T-helper 2 cell treated with Interferon-gamma antibody and Interleukin-4, amounts not matched to agents 100 ng/mL and 5 ng/mL, for 36 hours (primary cell): ENCODE data around the gene RHBDL1. TPM values are rescaled to one million over a fixed set of nuclear protein-coding genes. Genes with fewer than 3 reads are reported as not detected.

Source experiments
- intact Hi-C: fragments of 100-400 bp; cut with micrococcal nuclease; formaldehyde crosslinking; loops from one replicate; pipeline ENCODE4 v1.15.1; 2023
- total RNA-seq: library from RNA; stranded (reverse); gene quantifications from 2 replicates; pipeline ENCODE4 v1.2.3, GENCODE V29; 2022

Gene RHBDL1
- total RNA-seq = 0.91 and 1.4 TPM in 2 replicates

DNA sequence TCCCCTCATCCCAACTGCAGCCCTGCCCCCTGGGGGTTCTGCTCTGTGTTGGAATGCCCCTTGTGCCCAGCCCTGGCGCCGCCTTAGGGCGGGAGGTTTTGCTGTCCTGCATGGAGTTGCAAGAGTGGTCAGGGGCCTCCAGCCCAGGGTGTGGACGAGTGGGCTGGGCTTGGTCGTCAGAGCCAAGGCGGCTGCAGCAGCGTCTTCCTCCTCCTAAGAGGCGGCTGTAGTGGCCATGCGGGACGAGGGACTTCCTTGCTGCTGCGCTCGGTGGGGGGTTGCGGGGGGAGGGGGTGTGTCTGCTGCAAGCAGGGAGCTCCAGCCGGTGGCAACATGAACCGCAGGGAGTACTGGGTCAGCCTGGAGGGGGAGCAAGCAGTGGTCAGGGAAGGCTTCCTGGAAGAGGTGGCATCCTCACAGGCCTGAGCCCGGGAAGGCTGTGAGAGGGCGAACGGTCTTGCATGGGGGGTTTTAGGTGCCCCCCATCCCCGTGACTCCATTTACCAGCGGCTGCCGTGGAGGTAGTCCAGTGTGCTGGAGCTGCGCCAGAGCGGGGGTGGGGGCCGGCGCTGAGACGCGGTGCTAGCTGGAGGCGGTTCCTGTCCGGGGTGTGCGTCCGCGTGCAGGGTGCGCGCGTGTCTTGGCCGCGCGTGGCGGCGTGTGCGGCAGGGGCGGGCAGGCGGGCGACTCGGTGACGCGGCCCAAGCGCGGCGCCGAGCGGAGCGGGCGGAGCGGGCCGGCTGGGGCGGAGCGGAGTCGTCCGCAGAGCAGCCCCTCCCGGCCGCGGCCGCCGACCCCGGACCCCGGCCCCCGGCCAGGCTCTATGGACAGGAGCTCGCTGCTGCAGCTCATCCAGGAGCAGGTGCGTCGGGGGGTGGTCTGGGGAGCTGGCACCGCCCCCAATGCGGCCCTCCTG lies at the start of gene RHBDL1:
Gene RHBDL1 (plus strand): TSS at position 704 of the 916 bp plus-strand sequence. CDS start 120 bp downstream, at position 824.
- intact Hi-C loops = no loop called here

DNA sequence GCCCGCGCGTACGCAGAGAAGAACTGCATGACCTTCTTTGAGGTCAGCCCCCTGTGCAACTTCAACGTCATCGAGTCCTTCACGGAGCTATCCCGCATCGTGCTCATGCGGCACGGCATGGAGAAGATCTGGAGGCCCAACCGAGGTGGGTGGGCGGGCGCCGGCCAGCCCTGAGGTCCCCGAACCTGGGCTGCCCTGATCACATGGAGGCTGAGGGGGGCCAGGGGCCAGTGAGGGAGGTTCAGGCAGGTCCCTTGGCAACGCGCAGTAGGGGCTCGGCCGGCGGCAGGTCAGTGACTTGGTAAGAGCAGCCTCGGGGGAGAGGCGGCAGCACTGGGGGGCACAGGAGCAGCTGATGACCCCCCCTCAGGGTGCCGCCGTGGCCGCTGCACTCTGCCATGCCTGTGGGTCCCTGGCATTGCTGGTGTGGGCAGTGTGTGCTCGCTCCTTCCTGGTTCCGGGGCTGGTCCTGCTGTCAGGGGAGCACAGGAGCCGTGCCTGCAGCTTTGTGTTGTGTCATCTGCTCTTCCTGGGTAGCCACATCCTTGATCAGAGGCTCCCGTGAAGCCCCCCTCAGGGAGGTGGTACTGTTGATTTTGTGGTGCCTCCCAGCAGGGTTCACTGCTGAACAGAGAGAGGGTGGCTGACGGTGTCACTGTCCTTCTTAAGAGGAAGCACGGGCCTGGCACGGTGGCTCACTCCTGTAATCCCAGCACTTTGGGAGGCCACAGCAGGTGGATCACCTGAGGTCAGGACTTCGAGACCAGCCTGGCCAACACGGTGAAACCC lies 49.3 kb upstream of the RHBDL1 start:
- intact Hi-C loops = no loop called here

DNA sequence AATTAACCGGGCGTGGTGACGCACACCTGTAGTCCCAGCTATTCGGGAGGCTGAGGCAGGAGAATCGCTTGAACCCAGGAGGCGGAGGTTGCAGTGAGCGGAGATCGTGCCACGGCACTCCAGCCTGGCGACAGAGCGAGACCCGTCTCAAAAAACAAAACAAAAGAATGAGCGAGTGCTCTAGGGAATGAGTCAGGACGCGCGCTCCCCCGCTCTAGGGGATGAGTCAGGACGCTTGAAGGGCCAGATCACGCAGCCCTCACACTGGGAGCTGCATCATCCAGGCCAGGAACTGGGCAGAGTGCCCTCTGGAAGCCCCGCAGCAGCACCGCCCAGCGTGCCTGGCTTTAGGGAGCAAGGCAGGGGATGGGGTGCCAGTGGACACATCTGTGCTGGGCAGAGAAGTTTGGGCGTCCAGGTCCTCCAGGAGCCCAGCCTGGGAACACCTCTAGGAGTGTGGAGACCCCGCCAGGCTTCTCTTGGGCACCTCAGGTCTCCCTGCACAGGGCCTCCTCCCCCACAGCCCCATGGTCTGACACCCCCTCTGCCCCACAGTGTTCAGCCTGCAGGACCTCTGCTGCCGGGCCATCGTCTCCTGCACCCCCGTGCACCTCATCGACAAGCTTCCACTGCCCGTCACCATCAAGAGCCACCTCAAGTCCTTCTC lies 48.6 kb upstream of the RHBDL1 start:
- intact Hi-C loops = no loop called here

GRCh38 chr16:627454-628239 lies 47.8 kb upstream of the RHBDL1 start:
- intact Hi-C loops = no loop called here

DNA sequence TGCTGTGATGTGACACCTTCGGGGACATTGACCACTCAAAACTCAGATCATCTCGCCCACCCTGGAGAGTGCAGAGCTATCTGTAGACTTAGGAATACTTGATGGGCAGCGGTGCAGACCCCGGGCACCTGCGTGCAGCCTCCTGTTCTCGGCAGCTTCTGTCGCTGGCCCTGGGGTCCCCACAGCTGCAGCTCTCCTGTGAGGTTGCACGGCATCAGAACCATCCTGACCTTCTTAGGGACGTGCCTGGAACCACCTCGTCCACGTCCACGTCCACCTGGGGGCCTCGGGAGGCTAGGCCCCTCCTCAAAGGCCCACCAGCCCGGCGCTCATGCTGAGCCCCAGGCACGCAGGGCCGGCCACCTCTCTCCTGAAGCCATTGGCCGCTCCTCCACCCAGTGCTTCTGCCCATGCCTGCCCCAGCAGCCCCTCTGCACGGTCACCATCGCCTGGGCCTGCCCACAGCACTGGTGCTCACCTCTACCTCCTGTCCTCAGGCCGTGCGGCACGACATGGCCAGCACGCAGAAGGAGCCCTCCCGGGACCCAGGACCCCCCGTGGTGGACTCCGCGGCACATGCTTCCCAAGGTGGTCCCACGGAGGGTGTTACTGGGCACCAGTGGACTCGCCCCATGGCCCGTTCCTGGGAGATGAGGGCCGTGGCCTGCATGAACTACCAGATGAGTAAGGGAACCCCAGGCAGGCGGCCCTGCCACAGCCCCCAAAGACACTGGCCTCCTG lies 47.0 kb upstream of the RHBDL1 start:
- intact Hi-C loops = no loop called here

- intact Hi-C loops = no loop called here
Observed at GRCh38 chr16:629185-629832, 46.2 kb upstream of the RHBDL1 start.

- intact Hi-C loops = no loop called here
Observed at GRCh38 chr16:629833-630248, 45.6 kb upstream of the RHBDL1 start.

DNA sequence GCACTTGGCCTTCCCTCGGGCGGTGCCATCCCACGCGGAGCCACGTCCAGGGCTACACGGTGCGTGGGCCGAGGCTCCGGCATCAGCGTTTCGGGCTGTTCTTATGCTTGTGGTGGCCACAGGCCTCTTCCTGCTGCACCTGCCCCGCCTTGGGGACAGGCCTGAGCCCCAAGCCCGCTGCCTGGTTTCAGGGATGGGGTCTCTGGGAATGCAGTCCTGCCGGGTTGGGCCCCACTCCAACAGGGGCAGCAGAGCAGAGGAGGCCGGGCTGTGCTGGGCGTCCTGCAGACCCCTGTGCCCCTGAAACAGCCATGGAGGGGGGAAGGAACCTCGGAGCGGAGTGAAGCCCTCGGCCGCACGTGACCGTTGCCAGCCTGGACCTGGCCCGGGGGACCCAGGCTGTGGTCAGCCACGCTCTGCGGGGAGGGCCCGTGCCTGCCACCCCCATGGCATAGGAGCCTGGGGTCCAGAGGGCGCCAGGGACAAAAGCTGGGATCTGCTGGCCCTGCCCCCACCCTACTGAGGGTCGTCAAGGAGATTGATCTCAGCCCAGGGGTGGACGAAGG lies 45.1 kb upstream of the RHBDL1 start:
- intact Hi-C loops = no loop called here

DNA sequence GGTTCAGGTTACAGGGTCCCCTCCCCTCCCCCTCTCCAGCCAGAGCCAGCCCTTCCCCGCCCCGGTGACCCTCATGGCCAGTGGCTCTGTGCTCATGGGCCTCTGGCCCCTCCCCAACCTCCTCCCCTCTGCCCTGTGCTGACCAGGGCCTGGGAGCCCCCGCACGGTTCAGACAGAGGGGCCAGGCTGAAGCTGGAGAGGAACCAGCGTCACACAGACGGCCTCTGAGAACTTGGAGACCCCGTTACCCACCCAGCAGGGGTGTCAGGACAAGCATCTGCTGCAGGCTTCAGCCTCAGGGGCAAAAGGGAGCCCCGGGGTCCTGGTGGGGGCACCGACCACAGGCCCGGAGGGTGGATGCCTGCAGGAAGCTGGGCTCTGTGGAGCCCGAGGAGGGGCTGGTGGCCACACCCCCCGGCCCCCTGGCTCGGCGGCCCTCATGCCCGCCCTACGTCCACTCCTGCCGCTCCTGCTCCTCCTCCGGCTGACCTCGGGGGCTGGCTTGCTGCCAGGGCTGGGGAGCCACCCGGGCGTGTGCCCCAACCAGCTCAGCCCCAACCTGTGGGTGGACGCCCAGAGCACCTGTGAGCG lies 44.6 kb upstream of the RHBDL1 start, which contains the start of gene WFIKKN1:
Gene WFIKKN1 (plus strand): TSS at position 171 of the 591 bp plus-strand sequence. CDS start 269 bp downstream, at position 440.
- intact Hi-C loops = no loop called here

DNA sequence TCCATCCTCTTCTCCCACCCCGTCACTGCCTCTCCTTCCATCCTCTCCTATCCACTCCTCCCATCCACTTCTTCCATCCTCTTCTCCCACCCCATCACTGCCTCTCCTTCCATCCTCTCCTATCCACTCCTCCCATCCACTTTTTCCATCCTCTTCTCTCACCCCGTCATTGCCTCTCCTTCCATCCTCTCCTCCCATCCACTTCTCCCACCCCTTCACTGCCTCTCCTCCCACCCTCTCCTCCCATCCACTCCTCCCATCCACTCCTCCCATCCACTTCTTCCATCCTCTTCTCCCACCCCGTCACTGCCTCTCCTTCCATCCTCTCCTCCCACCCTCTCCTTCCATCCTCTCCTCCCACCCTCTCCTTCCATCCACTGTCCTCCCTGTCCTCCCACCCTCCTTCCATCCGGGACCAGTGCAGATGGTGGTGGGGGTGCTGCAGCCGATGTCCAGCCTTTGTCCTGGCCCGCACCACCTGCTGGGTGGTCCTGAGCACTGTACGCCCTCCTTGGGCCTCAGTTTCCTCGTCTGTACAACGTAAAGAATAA lies 43.6 kb upstream of the RHBDL1 start:
- intact Hi-C loops = no loop called here

DNA sequence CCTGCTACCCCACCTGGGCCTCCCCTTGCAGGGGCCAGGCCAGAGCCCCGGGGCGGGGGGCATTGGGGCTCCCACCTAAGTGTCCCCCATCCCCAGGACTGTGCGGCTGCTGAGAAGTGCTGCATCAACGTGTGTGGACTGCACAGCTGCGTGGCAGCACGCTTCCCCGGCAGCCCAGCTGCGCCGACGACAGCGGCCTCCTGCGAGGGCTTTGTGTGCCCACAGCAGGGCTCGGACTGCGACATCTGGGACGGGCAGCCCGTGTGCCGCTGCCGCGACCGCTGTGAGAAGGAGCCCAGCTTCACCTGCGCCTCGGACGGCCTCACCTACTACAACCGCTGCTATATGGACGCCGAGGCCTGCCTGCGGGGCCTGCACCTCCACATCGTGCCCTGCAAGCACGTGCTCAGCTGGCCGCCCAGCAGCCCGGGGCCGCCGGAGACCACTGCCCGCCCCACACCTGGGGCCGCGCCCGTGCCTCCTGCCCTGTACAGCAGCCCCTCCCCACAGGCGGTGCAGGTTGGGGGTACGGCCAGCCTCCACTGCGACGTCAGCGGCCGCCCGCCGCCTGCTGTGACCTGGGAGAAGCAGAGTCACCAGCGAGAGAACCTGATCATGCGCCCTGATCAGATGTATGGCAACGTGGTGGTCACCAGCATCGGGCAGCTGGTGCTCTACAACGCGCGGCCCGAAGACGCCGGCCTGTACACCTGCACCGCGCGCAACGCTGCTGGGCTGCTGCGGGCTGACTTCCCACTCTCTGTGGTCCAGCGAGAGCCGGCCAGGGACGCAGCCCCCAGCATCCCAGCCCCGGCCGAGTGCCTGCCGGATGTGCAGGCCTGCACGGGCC lies 42.8 kb upstream of the RHBDL1 start:
- intact Hi-C loops = no loop called here

DNA sequence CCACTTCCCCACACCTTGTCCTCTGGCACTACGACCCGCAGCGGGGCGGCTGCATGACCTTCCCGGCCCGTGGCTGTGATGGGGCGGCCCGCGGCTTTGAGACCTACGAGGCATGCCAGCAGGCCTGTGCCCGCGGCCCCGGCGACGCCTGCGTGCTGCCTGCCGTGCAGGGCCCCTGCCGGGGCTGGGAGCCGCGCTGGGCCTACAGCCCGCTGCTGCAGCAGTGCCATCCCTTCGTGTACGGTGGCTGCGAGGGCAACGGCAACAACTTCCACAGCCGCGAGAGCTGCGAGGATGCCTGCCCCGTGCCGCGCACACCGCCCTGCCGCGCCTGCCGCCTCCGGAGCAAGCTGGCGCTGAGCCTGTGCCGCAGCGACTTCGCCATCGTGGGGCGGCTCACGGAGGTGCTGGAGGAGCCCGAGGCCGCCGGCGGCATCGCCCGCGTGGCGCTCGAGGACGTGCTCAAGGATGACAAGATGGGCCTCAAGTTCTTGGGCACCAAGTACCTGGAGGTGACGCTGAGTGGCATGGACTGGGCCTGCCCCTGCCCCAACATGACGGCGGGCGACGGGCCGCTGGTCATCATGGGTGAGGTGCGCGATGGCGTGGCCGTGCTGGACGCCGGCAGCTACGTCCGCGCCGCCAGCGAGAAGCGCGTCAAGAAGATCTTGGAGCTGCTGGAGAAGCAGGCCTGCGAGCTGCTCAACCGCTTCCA lies 42.0 kb upstream of the RHBDL1 start:
- intact Hi-C loops = no loop called here

DNA sequence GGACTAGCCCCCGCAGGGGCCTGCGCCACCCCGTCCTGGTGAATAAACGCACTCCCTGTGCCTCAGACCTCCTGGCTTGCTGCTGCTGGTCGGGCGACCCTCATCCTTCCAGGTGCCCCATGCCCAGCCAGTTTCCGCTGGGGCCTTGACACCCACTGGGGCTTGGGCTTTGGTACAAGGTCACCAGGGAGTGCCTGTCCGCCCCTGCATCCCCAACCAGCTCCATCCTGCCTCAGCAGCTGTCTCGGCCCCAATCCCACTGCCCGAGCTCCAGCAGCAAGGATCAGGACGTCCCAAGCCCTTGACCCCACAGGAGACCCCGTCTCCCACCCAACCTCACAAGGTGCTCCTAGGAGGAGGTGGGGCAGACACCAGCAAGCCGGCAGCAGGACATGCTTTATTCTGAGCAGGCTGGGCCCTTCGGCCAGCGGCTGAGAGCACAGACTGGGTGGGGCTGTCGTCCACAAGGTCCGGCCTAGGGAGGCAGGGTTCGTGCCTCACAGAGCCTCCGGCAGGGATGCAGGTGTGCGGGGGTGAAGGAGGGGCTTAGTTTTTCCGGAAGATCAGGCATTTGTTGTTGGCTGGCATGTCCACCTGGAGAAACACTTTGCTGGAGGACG lies 41.3 kb upstream of the RHBDL1 start:
- intact Hi-C loops = no loop called here

DNA sequence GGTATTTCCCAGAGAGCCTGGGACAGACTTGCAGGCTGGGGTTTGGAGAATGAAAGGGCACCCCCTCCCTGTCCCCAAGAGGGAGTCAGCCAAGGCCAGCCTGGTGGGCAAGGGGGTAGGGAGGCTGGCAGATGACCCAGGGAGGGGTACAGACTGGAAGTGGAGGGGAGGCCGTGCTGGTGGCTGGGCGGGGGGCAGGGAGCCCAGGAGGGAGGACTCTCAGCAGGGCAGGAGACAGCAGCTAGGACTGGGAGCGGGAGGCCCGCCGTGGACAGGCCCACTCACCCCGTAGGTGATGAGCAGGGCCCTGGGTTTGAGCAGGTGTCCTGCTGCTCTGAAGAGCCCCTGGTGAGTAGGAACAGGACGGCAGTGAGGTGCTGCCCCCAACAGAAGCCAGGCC lies 40.5 kb upstream of the RHBDL1 start:
- intact Hi-C loops = loop anchor here (5.0 kb wide), 1 partner anchor 108 kb away; the partner anchor contains the start of gene CAPN15

- intact Hi-C loops = loop anchor here (1.0 to 5.0 kb wide), 5 partner anchors 25 to 235 kb away; partner anchors contain the start of genes CAPN15, DECR2 and JMJD8
Observed at GRCh38 chr16:635573-636205, 39.8 kb upstream of the RHBDL1 start.
